Stimulated activated CD8-positive, alpha-beta memory T cell treated with anti-CD3 and anti-CD28 coated beads, Interleukin-12 subunit alpha, Interleukin-12 subunit beta, amount 100 ng/mL, for 24 hours (primary cell): ENCODE measurements around the gene PHLDB1.

Experiments used
- DNase-seq: peaks from one replicate; pipeline ENCODE4 v3.0.0-alpha.2; 2020; ENCODE audit errors: extremely low read depth

Gene PHLDB1

DNA sequence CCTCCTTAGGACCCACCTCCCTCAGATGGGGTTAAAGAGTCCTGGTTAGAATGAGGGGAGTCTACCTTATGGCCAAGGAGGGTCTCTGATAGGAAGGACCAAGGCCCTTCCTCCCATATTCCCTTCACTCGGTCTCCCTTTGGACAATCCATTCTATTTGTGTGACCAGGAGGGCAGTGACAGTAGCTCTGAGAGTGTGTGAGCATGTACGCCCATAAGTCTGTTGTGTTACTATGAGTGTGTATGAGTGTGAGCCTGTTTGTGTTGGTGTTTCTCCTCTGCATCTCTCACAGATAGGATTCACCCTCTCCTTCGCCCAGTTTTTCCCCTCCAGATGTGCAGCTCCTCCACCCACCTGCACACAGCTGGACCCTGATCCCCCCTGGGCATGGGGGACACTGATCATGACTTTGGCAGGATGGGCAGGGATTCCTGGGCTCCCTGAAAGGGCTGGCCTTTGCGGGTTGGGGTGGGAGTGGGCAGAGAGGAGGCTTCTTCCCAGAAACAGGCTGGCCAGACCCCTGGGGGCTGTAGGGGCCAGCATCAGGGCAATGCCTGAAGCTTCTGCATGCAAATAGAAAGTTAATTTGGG lies 14.5 kb downstream of the PHLDB1 start:
- no peak for DNase-seq

DNA sequence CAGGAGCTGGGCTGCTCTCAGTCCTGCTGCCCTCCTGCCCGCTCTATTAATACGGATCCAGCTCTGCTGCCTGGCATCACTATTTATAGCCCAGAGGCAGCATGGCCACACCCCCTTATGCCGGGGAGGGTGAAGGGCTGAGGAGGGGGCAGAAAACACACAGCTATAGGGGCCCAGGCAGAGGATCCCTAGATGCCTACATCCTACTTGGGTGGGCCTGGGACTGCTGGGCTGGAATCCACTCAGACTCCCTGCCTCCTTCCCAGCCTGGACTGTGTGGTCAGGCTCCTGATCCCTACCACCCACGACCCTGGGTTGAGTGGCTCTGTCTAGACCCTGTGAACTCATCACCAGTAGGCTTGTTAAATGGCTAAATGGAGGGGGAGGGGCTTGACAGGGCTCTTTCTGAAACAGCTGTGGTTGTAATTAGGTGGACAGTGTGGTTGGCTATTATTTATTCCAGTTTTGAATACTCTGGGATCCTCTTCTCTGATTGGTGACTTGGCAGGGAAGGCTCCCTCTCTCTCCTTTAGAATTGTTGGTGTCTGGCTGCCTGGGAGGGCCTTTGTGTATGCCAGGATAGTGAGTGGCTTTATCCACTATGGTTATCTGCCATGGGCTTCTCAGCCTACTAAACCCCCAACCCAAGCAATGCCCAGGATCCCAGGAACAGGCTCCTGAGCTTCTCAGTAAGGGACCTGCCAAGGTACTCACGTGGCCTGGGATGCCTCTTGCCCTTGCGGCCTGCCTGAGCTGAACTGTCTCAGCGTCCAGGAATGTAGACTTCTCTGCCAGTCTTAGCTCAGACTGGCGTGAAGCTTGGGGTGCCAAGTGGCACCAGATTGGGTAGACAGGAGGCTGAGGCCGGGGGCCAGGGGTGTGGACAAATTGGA lies 15.2 kb downstream of the PHLDB1 start:
- DNase-seq, result no peak

DNA sequence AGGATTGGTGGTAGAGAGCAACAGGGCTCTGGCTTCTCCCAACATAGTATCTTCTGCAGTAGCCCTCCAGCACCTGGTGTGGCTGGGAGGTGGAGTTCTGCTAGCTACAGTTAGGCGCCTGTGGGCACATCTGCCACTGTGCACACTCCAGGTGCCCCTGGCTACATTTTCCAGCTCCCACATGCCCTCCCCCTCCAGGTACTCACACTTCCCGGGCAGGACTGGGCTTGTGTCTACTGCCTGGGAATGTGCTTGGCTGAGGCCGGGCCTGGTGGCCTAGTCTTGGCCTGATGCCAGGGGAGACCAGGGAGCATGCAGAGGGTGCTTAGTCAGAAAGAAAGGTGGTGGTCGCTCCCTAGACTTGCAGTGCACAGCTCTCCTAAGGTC lies 15.8 kb downstream of the PHLDB1 start:
- no peak for DNase-seq

DNA sequence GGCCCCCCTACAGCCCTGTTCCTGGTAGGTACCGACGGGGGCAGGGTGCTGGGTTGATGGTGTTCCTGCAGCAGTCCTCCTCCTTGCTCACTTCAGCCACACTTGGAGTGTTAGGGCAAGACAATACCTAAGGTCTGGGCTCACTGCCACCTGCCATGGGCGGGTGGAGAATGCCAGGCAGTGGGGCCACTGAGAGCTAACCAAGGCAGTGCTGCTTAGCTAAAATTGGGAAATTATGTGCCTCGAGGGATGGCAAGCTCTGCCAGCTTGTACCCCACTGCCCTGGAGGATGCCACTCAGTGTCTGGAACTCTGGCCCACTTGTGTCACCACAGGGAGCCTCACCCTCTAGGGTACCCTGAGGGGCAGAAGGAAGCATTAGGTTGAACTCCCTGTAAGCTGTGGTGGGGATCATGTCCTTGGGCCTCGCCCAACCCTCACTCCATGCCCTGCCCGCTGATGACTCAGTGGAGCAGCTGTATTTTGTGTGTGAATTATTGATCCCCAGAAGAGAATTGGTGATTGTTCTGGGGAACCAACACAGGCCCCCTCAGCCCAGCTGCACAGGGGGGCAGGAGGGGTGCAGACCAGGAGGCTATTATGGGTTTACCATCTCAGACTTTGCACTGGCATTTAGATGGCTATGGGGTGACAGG lies 17.7 kb downstream of the PHLDB1 start:
- no peak for DNase-seq

DNA sequence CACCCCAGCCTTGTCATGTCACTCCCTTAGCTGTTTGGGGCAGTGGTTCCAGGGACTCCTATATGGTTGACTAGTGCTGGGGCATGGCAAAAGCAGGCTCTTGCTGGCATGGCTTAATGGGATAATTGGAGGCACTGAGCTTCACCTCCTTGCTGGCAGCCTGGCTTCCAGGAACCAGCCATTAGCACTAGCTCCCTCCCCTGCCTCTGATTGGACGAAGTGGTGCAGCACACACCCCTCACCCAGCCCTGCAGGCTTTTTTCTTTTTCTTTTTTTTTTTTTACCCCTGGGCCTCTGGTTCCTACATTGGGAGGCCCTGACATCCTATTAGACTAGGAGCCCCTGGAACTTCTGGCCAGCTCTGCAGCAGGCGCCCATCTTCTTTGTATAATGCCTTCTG lies 18.6 kb downstream of the PHLDB1 start:
- no peak for DNase-seq

DNA sequence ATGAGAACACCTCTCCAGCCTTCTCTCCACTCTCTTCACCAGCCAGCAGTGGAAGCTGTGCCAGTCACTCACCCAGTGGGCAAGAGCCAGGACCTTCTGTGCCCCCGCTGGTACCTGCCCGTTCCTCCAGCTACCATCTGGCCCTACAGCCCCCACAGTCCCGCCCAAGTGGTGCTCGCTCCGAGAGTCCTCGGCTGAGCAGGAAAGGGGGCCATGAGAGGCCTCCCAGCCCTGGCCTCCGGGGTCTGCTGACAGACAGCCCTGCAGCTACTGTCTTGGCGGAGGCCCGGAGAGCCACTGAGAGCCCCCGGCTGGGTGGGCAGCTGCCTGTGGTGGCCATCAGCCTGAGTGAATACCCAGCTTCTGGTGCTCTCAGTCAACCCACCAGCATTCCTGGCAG lies 20.2 kb downstream of the PHLDB1 start:
- DNase-seq, result no peak

DNA sequence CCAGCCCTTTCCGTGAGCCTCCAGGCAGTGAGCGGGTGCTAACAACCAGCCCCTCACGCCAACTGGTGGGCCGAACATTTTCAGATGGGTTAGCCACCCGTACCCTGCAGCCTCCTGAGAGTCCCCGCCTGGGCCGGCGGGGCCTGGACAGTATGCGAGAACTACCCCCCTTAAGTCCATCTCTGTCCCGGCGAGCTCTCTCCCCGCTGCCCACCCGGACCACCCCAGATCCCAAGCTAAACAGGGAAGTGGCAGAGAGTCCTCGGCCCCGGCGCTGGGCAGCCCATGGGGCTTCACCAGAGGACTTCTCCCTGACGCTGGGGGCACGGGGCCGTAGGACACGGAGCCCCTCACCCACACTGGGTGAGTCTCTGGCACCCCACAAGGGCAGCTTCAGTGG lies 20.6 kb downstream of the PHLDB1 start:
- no peak for DNase-seq

DNA sequence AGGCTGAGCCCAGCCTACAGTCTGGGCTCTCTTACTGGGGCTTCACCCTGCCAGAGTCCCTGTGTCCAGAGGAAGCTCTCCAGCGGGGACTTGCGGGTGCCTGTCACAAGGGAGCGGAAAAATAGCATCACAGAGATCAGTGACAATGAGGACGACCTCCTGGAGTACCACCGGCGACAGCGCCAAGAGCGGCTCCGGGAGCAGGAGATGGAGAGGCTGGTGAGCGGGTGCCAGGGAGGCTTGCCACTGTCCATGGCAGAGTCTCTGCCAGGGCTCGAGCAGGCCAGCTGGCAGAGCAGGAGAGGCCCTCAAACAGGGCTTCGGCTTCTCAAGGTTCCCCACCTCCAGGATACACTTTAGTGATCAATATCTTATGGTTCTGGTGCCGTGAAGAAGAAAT lies 21.0 kb downstream of the PHLDB1 start:
- DNase-seq, result no peak

DNA sequence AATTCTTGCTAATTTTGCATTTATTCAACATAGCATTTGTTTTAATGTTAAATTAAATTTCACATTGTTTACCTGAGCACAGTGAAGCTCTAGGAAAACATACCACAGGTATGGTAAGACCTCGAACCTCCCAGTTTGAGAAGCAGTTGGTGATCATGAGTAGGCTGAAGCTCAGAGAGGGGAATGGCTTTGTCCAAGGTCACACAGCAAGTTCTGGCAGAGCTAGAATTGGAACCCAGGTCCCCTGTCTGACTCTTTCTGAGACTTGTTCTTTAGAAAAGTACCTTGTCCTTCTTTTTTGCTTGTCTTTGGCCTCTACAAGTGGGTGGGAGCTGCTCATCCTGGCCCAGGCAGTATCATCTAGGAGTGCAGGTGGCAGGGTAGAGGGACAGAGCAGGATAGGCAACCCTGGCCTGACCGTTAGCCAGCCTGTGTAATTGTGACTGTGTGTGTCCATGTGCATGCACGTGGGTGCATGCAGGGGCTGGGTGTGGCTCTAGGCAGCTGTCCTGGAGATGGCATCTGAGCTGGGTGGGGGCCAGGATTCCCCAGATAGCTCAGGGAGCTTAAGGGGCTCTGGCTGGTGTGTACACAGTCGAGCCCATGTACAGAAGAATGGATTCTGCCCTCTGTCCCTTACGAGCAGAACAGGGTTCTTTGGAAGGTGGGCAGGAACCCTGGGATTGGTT lies 21.6 kb downstream of the PHLDB1 start:
- DNase-seq, result no peak

DNA sequence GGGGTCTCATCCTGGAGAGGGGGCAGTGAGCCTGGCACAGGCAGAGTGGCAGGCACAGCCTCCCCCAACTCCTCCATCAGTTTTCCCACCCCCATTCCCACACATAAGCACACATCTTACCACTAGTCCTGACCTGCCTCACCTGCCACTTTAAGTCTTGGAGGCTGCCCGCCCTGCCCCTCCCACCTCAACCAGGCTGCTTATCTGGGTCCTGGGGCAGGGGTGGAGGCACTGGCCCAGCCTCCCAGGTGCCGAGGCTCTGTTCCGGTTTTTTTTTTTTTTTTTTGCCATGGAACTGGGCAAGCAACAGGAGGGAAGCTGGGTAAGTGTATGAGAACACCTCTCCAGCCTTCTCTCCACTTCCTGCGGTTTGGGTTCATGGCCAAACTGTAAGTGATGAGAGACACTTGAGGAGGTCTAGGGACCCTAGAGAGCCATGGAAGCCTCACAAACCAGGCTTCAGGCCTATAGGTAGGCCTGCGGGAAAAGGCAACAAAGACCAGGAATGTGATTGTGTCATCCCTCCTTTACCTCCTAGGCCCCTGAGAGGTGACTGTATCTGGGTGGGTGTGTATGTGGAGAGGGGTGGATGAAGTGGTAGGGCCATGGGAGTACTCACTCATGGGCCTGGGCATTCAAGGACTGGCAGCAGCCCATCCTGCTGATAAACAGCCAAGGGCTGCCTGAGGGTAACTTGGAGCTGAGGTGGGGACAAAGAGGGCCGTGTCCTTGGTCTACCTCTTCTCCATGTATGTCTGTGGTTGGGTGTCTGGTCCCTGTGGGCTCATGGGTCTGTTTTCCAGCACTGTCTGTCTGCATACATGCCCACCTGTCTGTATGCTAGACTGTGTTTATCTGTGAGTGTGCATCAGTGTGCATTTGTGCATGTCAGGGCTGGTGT lies 22.6 kb downstream of the PHLDB1 start:
- DNase-seq, result no peak

DNA sequence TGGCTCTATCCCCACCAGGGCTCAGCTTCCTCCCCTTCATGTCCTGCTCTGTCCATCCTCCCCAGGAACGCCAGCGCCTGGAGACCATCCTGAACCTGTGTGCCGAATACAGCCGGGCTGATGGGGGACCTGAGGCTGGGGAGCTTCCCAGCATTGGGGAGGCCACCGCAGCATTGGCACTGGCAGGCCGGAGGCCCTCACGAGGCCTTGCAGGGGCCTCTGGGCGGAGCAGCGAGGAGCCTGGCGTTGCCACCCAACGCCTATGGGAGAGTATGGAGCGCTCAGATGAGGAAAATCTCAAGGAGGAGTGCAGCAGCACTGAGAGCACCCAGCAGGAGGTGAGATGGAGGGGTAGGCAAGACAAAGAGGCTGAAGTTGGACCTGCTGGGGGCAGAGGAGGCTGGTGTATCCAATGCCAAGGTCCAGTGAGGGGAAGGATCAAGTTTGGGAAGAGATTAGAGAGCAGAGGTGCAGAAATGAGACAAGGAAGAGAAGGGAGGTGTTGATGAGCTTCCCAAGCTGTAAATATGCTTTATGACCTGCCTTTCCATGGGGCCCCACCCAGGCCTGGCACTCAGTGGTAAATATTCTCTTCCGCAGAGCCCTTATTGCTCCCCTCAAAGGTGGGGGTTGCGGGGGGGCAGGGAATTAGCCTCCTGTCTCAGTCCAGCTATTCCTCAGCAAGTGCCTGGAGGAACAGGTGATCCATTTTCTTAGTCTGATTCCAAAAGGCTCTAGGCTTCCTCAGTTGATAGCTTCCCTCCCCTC lies 23.9 kb downstream of the PHLDB1 start:
- no peak for DNase-seq

DNA sequence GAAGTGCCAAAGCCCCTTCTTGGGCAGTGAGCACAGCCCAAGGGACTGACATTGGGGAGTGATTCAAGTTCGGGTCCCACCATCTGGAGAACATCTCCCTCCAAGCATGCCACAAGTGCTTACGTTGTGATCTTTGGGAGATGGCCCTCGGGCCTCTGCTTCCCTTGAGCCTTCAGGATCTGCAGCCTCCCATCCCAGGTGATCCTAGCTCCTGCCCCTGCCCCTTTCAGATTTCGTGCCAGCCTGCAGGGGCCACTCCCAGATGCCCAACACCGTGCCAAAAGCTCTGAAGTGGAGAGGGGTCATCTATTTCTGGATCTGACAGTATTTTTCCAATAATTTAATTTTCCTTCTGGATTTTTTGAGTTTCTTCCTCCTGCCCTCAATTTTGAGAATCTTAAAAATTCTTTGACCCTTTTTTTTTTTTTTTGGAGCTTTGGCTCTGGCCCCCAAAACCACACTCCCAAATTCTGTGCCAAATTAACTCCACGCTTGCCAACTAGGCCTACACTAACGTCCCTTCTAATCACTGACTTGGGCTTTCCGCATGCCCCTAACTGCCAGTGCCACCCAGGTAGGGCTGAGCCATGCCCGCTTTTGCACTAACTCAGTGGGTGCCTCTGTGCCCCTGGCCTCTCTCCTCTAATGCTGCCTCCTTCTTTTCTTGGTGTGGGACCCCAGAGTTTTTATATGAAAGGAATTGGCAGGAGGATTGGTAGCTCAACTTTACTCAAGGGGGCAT lies 25.3 kb downstream of the PHLDB1 start:
- DNase-seq, result no peak

DNA sequence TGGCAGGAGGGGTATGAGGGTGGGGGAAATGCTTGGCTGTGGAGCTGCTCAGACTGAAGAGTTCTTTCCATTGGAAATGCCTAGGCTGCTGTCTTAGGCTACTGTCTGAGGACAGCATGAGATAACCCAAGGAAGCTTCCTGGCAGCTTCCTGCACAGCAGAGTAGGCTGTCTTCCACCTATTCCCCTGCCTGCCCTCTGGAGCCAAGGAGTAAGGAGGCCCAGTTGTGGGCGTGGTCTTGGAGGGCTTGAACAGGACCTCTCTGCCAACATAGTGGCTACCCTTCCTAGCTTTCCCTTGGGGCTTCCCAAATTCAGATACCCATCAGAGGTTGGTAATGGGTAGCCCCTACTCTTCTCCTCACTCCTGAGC lies 25.9 kb downstream of the PHLDB1 start:
- no peak for DNase-seq

DNA sequence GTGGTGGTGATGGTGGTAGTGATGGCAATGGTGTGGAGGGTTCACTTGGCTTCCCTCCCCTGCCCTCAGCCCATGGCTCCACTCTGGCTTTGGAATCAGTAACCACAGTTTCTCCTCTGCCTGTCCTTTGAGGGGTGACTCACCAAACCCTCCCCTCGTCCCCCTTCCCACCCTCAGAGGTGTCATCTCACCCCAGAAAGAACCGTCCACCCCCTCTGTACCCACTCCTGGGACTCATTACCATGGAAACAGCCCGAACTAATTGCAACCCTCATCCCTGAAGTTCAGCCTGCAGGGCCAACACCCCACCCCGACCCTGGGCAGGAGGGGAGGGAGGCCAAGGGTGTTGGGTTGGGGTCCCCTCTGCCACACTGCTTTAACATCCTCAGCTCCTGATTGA lies 26.6 kb downstream of the PHLDB1 start:
- DNase-seq, result no peak

DNA sequence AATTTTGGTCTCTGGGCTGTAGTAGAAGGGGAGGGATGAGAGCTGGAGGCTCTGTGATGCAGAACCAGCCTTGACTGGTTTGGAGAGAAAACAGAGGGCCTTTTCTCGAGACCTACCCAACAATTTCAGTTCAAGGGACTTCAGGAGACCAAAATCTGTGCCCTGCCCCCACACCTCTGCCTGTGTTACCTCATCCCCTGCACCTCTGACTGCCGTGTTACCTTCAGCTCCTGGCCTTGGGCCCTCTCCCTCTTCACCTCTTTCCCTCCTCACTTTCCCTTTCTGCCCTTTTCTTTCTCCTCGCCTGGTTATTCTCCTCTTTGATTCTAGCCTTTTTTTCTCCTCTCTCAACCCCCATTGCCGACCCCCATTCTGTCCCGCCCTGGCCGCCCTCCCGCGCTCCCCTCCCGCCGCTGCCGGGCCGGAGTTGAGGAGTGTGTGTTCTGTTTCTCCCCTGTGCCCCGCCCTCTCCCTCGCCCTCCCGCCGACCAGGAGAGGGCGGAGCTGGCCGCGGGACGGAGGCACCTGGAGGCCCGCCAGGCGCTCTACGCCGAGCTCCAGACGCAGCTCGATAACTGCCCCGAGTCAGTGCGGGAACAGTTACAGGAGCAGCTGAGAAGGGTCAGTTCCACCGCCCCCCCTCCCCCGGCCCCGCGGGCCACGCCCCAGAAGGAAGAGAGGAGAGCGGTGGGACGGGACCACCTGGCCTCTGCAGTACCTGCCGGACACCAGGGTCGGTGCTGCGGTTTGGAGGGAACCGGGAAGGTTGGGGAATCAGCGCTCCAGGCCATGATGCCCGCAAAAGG lies 27.2 kb downstream of the PHLDB1 start:
- DNase-seq, result no peak

DNA sequence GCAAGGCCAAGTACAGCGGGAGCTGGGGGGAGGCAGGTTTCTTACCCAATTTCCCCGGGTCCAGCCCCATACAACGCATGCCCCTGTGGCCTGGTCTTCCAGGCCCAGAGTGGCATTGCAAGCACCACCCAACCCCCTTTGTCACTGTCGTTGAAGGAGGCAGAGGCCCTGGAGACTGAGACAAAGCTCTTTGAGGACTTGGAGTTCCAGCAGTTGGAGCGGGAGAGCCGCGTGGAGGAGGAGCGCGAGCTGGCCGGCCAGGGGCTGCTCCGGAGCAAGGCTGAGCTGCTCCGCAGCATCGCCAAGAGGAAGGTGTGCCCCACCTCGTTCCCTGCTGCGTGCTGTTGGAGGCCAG lies 27.8 kb downstream of the PHLDB1 start:
- DNase-seq, result no peak

DNA sequence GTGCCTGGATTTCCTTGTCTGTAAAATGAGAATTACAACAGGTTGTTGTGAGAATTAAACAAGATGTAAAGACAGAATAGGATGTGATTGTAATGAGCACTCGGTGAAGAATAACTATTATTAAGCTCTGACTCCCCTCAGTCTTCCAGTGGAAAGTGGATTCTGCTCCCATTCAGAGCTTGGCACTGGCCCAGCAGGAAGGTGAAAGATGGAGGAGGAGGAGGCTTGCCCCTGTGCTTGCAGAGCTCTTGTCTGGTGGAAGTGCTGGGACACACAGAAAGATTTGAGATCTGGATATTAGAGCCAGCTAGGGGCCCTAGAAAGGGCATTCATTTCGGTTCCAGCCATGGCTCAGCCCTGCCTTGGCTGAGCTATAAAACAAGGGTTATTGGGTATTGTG lies 28.2 kb downstream of the PHLDB1 start:
- DNase-seq, result no peak

DNA sequence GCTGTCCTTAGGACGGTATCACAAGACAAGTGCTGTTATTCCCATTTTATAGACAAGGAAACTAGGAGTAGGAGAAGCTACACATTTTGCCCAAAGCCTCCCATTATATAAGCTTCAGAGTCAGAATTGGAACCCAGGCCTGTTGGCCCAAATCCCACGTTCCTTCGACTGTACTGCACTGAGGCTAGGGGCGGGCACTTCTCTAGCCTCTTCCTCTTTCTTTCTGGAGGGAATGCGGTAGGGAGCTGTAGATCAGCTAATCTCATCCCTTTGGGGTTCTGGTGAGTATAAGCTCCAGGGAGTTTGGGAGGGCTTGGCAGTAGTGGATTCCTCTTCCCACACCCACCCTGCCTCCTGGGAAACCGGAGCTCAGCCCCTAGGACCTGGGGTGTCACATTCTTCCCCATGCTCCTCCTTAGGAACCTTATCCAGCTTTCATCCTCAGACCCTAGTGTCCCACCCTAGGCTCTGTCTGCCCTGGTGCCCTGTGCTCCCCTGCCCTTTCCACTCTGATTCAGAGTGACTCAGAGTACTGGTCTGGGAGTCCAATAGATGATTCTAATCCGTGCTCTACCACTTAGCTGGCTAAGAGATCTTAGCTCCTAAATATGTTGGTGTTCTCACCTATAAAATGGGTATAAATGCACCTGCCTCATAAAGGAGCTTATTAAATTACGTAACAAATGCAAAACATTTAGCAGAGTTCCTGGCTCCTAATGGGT lies 29.3 kb downstream of the PHLDB1 start:
- no peak for DNase-seq

DNA sequence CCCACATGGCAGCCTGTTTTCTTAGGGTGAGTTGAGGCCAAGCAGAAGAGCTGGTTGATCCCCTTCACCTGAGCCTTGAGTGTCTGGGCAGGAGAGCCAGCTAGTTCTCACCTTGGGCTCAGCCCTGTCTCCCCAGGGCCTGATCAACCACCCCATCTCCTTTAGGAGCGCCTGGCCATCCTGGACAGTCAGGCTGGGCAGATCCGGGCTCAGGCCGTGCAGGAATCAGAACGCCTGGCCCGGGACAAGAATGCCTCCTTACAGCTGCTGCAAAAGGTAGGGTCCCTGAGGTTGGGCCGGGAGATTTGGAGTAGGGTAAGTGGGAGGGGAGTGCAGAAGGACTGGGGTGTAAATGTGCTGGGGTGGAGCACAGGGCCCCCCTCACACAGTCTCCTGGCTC lies 31.3 kb downstream of the PHLDB1 start:
- DNase-seq, result no peak
